Esophagus (tissue), 2 donors: ENCODE measurements around the gene SMG7. TPM values are rescaled to one million over a fixed set of nuclear protein-coding genes. Genes with fewer than 3 reads are reported as not detected.

Source experiments
- H3K27ac ChIP-seq, 2 donors: one replicate each; pipeline ENCODE4 v1.5.1; 2013; ENCODE audit warnings: low read depth in 2 of 2, mild to moderate bottlenecking in 2 of 2, inconsistent platforms in 1 of 2, low read length in 1 of 2, moderate library complexity in 1 of 2
- H3K27me3 ChIP-seq, 2 donors: one replicate each; pipeline ENCODE4 v1.6.1; 2013; ENCODE audit warnings: low read length in 2 of 2, control low read depth in 1 of 2, mild to moderate bottlenecking in 1 of 2; ENCODE audit not compliant: insufficient read depth in 2 of 2, control insufficient read depth in 1 of 2
- H3K36me3 ChIP-seq, 2 donors: one replicate each; pipeline ENCODE4 v1.6.1; 2013; ENCODE audit warnings: low read length in 1 of 2; ENCODE audit not compliant: control insufficient read depth in 2 of 2, insufficient read depth in 2 of 2
- H3K4me1 ChIP-seq, 2 donors: one replicate each; pipeline ENCODE4 v1.6.1; 2013; ENCODE audit warnings: low read length in 1 of 2; ENCODE audit not compliant: control insufficient read depth in 2 of 2, insufficient read depth in 2 of 2
- H3K4me3 ChIP-seq, 2 donors: one replicate each; pipeline ENCODE4 v1.5.1; 2013; ENCODE audit warnings: low read length in 2 of 2, mild to moderate bottlenecking in 2 of 2, low read depth in 1 of 2, moderate library complexity in 1 of 2
- H3K9me3 ChIP-seq, 2 donors: one replicate each; pipeline ENCODE4 v1.6.1; 2013; ENCODE audit warnings: mild to moderate bottlenecking in 2 of 2, low read depth in 1 of 2, low read length in 1 of 2, moderate library complexity in 1 of 2; ENCODE audit not compliant: control insufficient read depth in 2 of 2, insufficient read depth in 1 of 2
- WGBS, 2 donors: extraction: QIAGEN DNeasy Blood & Tissue Kit; methylation state at CpG; one replicate each; pipeline ENCODE4 v1.1.7; 2013; 5-methylcytosine and 5-hydroxymethylcytosine counted together
- polyA plus RNA-seq, 2 donors: library from polyadenylated mRNA; stranded (reverse); fragments of 200-250 nt; gene quantifications; one replicate each; pipeline ENCODE4 v1.2.3, GENCODE V29; 2013
- donor health status: healthy with polysubstance abuse.
- donor health status: Bipolar disorder and iron deficiency.

The SMG7 gene
- polyA plus RNA-seq, 2 donors = 13.2 to 14.3 TPM

DNA sequence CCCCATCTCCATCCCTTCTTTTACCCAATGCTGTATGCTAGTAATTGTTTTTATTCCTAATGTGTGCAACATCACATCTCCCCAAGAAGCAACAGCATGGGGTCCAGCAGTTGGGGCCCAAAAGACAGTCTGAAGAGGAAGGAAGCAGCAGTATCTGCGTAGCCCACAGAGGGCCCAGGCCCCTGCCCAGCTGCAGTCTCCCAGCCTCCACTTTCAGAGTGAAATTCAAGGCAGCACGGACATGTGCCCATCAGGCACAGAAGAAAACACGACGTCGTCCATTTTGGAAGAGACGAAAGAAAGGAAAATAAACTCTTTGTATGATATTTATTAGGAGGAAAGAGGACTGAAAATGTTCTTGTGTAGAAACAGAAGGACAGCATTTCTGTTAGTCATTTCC, 80.6 kb downstream of the SMG7 start:
- WGBS, 2 donors = 85 to 91% methylated on average over 6 of the region's 6 CpGs

DNA sequence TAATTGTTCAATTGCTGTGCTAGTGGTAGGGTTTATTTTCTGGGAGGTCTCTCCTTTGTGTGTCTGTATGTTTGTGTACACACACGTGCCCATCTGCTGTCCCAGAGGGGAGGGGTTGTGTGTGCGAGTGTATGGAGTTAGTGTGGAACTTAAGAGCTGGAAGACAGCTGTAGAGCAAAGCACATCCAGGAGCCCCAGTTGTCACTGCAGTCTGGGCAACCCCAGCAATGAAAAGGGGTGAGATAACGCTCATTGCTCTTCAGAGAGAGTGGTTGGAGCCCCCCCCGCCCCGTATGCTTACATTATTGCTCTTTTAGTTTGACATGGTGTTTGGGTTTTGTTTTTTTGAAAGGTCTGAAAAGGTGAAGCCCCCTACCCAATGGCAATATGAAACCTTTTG, 81.0 kb downstream of the SMG7 start:
- Histone ChIP-seq H3K36me3 (peaks cover 14 to 20% of the 10 kb centered on the region in 2 donors), H3K27me3 (no peaks in the 10 kb centered on the region), H3K4me1 (no peaks in the 10 kb centered on the region), H3K27ac (no peak overlapping the region), H3K9me3 (no peaks in the 10 kb centered on the region), H3K4me3 (no peak overlapping the region)
- 81% methylated on average over 5 of the region's 5 CpGs for WGBS, 2 donors

More for the DNA sequence above, 80.6 kb downstream of the SMG7 start:
- H3K9me3 ChIP-seq = no peaks in the 10 kb centered on the region
- peaks cover 17 to 20% of the 10 kb centered on the region in 2 donors for H3K36me3 ChIP-seq
- no peaks in the 10 kb centered on the region for H3K4me1 ChIP-seq
- no peaks in the 10 kb centered on the region for H3K27me3 ChIP-seq
- no peak overlapping the region for H3K4me3 ChIP-seq
- H3K27ac ChIP-seq = no peak overlapping the region

DNA sequence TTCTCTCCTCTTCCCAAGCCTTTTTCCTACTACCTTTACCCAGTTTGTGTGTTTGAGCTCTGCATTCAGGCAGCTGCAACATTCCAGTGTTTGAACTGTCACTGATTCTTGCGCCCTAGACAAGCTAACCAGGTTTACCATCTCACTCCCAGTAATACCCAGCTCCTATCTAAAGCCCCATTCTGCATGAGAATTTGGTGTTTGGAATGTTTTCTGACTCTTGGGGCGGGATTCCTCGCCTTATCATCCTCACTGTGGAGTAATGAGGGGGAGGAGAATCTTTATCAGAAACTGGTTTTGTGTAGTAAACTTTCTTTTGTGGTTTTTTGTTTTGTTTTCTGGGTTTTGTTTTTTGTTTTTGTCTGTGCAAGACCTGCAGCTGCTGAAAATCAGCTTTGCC, 81.5 kb downstream of the SMG7 start:
- no peaks in the 10 kb centered on the region for H3K9me3 ChIP-seq
- H3K27ac ChIP-seq = no peak overlapping the region
- 86 to 92% methylated on average over 3 of the region's 3 CpGs for WGBS, 2 donors
- no peaks in the 10 kb centered on the region for H3K27me3 ChIP-seq
- H3K4me1 ChIP-seq = no peaks in the 10 kb centered on the region
- no peak overlapping the region for H3K4me3 ChIP-seq
- H3K36me3 ChIP-seq = peaks cover 13 to 20% of the 10 kb centered on the region in 2 donors

DNA sequence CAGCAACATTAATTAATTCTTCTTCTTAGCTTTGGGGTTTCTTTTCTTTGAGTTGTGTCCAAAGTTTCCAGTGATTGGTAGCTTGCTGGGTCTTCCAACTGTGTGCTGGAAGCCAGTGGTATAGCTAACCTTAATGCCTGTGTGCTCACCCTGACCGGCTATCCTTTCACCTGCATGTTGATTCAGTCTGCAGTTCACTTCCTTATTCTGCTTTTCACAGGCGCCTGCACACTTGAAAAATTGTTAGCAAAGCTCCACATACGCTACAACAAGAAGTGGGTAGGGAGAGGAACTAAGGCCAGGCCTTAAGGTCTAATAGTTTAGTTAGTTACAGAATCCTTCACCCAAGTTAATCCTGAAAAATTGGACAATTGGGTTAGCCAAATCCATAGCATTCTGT, 82.3 kb downstream of the SMG7 start:
- WGBS, 2 donors = 81% methylated on average over 3 of the region's 3 CpGs
- H3K27me3 ChIP-seq = no peaks in the 10 kb centered on the region

DNA sequence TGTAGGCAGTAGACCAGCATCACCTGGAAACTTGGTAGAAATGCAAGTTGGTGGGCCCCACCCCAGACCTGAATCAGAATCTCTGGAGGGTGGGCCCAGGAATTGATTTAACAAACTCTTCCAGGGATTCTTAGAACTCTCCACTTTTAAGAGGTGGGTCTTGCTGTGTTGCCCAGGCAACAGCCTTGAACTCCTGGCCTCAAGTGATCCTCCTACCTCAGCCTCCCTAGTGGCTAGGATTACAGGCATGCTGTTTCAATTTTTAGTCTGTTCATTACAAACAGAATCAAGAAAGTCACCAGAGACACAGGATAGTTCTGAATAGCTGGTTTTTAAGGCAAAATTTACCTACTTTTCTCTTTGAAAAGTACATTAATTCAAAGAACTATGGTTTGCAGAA, 86.8 kb downstream of the SMG7 start:
- no peak overlapping the region for H3K27ac ChIP-seq
- H3K4me1 ChIP-seq = no peaks in the 10 kb centered on the region
- peaks cover 3 to 5% of the 10 kb centered on the region in 2 donors for H3K36me3 ChIP-seq
- no peaks in the 10 kb centered on the region for H3K27me3 ChIP-seq
- no peaks in the 10 kb centered on the region for H3K9me3 ChIP-seq
- H3K4me3 ChIP-seq = no peak overlapping the region

More for the DNA sequence above, 82.3 kb downstream of the SMG7 start:
- no peak overlapping the region for H3K4me3 ChIP-seq
- H3K27ac ChIP-seq = no peak overlapping the region
- no peaks in the 10 kb centered on the region for H3K9me3 ChIP-seq
- H3K4me1 ChIP-seq = no peaks in the 10 kb centered on the region
- peaks cover 12 to 20% of the 10 kb centered on the region in 2 donors for H3K36me3 ChIP-seq

DNA sequence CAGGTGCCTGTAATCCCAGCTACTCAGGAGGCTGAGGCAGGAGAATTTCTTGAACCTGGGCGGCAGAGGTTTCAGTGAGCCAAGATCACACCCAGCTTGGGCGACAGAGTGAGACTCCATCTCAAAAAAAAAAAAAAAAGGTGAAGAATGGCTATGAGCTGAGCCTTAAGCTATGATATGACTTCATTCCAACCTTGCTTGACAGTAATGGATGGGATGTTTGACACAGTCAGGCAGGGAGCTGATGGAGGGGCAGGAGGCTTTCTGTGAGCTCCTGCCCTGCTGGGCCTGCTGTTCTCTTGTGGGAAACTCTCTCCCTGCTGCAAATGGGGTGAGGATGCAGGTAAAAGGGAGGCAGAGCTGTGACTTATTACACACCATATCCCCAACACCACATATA, 90.4 kb downstream of the SMG7 start:
- Histone ChIP-seq H3K4me3 (no peak overlapping the region), H3K36me3 (peaks cover 0 to 3% of the 10 kb centered on the region in 2 donors), H3K9me3 (no peaks in the 10 kb centered on the region), H3K27ac (no peak overlapping the region), H3K27me3 (no peaks in the 10 kb centered on the region), H3K4me1 (peaks cover 0 to 1% of the 10 kb centered on the region in 2 donors)
- 76 to 88% methylated on average over 2 of the region's 2 CpGs for WGBS, 2 donors

DNA sequence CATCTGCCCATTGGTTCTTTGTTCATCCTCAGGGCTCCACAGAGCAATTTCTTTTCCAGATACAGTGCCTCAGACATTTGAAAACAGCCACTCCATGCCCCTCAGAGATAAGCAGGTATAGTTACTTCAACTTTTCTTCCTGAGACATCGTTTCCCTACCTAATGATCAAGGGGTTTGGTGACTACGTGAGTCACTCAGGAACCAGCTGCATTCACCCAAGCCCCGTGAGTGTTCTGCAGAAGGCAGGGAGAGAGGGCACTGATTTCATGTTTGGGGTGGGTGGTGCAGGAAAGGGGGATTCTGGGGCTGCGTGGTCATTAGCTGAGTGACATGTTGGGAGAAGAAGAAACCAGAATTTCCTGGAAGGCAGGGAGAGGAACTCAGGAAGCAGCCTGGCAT, 93.0 kb downstream of the SMG7 start:
- 57 to 61% methylated on average over 4 of the region's 4 CpGs for WGBS, 2 donors
- Histone ChIP-seq H3K27me3 (no peaks in the 10 kb centered on the region), H3K4me3 (no peak overlapping the region), H3K36me3 (peaks cover 0 to 3% of the 10 kb centered on the region in 2 donors), H3K9me3 (no peaks in the 10 kb centered on the region), H3K4me1 (peaks cover 0 to 4% of the 10 kb centered on the region in 2 donors), H3K27ac (no peak overlapping the region)

DNA sequence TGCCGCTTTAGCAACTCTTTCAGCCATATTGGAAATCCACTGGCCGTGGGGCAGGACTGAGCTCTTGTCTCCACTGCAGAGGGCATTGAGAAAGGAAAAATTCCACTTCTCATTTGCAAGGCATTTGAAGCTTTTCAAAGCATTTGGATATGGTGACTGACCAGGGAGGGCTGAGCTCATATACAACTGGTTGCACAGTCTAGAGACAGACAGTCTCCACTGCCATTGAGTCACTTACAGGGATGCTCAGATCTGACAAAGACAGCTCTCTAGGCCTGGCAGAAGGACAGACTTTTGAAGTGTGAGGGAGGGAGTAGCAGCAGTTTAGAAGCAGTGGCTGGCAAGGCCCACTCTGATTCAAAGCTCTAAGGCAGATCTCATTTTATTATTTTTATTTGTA, 93.7 kb downstream of the SMG7 start:
- no peak overlapping the region for H3K27ac ChIP-seq
- H3K9me3 ChIP-seq = no peaks in the 10 kb centered on the region
- H3K4me3 ChIP-seq = no peak overlapping the region
- H3K27me3 ChIP-seq = no peaks in the 10 kb centered on the region
- peaks cover 0 to 3% of the 10 kb centered on the region in 2 donors for H3K36me3 ChIP-seq
- whole genome bisulfite sequencing, 2 donors = 94% methylated on average over 2 of the region's 2 CpGs
- peaks cover 0 to 4% of the 10 kb centered on the region in 2 donors for H3K4me1 ChIP-seq

DNA sequence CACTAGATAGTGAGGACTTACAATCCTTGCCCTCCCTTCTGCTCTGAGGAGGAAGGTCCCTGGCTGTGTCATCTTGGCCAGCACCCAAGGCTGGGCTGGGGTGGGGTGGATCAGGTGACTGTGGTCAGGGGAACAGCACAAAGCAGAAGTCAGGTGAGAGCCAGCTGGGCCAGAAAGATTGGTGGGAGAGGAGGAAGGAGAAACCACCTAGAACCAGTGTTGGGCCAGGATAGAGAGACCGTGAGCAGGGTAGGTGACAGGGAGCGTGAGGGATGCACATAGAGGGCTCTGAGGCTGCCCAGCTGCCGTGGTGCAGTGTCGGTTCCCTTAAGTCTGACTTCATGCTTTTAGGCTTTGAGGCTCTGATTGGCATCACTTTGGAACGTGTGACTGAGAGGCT, 95.3 kb downstream of the SMG7 start:
- Histone ChIP-seq H3K36me3 (peaks cover 0 to 3% of the 10 kb centered on the region in 2 donors), H3K9me3 (no peaks in the 10 kb centered on the region), H3K27ac (no peak overlapping the region), H3K4me1 (peaks cover 0 to 4% of the 10 kb centered on the region in 2 donors), H3K4me3 (no peak overlapping the region), H3K27me3 (no peaks in the 10 kb centered on the region)
- WGBS, 2 donors = 66 to 72% methylated on average over 5 of the region's 5 CpGs

DNA sequence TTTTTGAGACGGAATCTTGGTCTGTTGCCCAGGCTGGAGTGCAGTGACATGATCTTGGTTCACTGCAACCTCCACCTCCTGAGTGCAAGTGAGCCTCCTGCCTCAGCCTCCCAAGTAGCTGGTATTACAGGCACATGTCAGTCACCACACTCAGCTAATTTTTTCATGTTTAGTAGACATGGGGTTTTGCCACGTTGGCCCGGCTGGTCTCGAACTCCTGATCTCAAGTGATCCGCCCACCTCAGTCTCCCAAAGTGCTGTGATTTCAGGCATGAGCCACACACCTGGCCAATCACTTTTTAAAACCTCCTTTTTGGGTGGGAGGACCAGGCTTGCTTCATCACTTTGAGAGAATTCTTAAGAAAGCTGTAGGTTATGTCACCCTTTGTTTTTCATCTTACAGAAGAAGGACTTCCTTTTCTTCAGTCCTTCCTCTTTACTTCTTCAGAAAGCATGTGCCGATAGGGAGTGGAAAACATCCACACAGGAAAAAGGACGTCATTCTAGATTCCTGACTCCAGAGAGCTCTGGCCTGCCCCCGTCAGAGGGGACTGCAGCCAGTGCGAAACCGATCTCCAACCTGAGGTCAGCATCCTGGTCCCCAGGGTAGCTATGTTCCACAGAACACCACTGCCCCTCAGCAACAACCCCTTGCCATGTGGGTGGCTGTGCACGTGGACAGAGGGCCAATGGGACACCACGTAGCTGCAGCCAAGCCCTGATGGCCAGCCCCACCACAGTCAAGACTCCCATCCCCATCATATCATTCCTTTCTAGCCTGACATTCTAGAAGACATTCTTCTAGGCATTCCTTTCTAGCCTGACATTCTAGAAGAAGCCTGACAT, 96.1 kb downstream of the SMG7 start:
- Histone ChIP-seq H3K9me3 (no peaks in the 10 kb centered on the region), H3K4me3 (no peak overlapping the region), H3K27me3 (no peaks in the 10 kb centered on the region), H3K4me1 (peaks cover 0 to 4% of the 10 kb centered on the region in 2 donors), H3K36me3 (peaks cover 0 to 2% of the 10 kb centered on the region in 2 donors), H3K27ac (no peak overlapping the region)
- WGBS, 2 donors = 80 to 82% methylated on average over 12 of the region's 12 CpGs
